ENCODE results near the gene SLC35G3. TPM values are rescaled to one million over a fixed set of nuclear protein-coding genes. Genes with fewer than 3 reads are reported as not detected.

The SLC35G3 gene
- polyA plus RNA-seq, 1 donor from 2014 or later = not detected

DNA sequence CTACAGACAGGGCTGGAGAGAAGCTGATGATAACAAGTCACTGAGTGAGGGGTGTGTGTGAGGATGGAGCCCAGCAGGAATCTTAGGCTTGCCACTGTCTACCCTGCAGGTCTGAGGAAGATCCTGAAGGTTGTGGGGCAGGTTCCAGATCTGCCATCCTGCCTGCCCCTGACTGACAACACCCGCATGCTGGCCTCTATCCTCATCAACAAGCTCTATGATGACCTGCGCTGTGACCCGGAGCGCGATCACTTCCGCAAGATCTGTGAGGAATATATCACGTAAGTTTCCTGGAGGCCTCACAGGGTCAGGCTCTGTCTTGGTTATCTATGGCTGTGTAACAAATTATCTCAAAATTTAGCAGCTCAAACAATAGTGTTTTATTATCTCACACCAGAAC lies 30.3 kb downstream of the SLC35G3 start:
- H4K20me1 ChIP-seq (ENCODE audit: insufficient read depth) = no peaks in the 10 kb centered on the region
- no peaks in the 10 kb centered on the region for H3K27me3 ChIP-seq (ENCODE audit: insufficient read depth, low read depth, low read length)
- no peak overlapping the region for H3K27ac ChIP-seq (ENCODE audit: low read length)
- no peaks in the 10 kb centered on the region for H3K9me3 ChIP-seq (ENCODE audit: low read length)
- no peak overlapping the region for H3K4me3 ChIP-seq (ENCODE audit: low read length)
- H3K36me3 ChIP-seq (ENCODE audit: insufficient read depth, low read length) = no peaks in the 10 kb centered on the region
- H3K79me2 ChIP-seq (replicated peaks; ENCODE audit: insufficient read depth, low read length) = no peaks in the 10 kb centered on the region
- no peak overlapping the region for H3K9ac ChIP-seq (ENCODE audit: low read length)
- H3K4me2 ChIP-seq (ENCODE audit: low read length) = no peak overlapping the region
- no peak for TF ChIP-seq POLR2AphosphoS5 (IDR thresholded peaks at IDR 0.05)
- TF ChIP-seq TAF1 (IDR thresholded peaks at IDR 0.05; ENCODE audit: low read depth) = no peak
- TF ChIP-seq, protein P1, sequence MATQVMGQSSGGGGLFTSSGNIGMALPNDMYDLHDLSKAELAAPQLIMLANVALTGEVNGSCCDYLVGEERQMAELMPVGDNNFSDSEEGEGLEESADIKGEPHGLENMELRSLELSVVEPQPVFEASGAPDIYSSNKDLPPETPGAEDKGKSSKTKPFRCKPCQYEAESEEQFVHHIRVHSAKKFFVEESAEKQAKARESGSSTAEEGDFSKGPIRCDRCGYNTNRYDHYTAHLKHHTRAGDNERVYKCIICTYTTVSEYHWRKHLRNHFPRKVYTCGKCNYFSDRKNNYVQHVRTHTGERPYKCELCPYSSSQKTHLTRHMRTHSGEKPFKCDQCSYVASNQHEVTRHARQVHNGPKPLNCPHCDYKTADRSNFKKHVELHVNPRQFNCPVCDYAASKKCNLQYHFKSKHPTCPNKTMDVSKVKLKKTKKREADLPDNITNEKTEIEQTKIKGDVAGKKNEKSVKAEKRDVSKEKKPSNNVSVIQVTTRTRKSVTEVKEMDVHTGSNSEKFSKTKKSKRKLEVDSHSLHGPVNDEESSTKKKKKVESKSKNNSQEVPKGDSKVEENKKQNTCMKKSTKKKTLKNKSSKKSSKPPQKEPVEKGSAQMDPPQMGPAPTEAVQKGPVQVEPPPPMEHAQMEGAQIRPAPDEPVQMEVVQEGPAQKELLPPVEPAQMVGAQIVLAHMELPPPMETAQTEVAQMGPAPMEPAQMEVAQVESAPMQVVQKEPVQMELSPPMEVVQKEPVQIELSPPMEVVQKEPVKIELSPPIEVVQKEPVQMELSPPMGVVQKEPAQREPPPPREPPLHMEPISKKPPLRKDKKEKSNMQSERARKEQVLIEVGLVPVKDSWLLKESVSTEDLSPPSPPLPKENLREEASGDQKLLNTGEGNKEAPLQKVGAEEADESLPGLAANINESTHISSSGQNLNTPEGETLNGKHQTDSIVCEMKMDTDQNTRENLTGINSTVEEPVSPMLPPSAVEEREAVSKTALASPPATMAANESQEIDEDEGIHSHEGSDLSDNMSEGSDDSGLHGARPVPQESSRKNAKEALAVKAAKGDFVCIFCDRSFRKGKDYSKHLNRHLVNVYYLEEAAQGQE (IDR thresholded peaks at IDR 0.05; ENCODE audit: borderline replicate concordance) = no peak
- TF ChIP-seq, protein P2, sequence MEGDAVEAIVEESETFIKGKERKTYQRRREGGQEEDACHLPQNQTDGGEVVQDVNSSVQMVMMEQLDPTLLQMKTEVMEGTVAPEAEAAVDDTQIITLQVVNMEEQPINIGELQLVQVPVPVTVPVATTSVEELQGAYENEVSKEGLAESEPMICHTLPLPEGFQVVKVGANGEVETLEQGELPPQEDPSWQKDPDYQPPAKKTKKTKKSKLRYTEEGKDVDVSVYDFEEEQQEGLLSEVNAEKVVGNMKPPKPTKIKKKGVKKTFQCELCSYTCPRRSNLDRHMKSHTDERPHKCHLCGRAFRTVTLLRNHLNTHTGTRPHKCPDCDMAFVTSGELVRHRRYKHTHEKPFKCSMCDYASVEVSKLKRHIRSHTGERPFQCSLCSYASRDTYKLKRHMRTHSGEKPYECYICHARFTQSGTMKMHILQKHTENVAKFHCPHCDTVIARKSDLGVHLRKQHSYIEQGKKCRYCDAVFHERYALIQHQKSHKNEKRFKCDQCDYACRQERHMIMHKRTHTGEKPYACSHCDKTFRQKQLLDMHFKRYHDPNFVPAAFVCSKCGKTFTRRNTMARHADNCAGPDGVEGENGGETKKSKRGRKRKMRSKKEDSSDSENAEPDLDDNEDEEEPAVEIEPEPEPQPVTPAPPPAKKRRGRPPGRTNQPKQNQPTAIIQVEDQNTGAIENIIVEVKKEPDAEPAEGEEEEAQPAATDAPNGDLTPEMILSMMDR (IDR thresholded peaks at IDR 0.05; ENCODE audit: poor library complexity, severe bottlenecking) = no peak
- TF ChIP-seq RAD21 (conservative IDR thresholded peaks at IDR 0.05) = no peak
- TF ChIP-seq SMC3 (conservative IDR thresholded peaks at IDR 0.05; ENCODE audit: poor library complexity) = no peak
- TF ChIP-seq EZH2 (IDR thresholded peaks at IDR 0.05; ENCODE audit: borderline replicate concordance, insufficient read depth, low read length, poor library complexity, severe bottlenecking) = no peak
- no peak for TF ChIP-seq EP300 (conservative IDR thresholded peaks at IDR 0.05; ENCODE audit: poor library complexity, severe bottlenecking)
- no peak for TF ChIP-seq MXI1 (conservative IDR thresholded peaks at IDR 0.05; ENCODE audit: poor library complexity, severe bottlenecking)
- no peaks in the 10 kb centered on the region for H3F3A ChIP-seq (ENCODE audit: insufficient read depth, low read length, poor library complexity, severe bottlenecking)
- no peaks in the 10 kb centered on the region for H3K9me2 ChIP-seq (ENCODE audit: insufficient read depth, low read length)
- no peak overlapping the region for H2AFZ ChIP-seq (ENCODE audit: low read depth, low read length)

DNA sequence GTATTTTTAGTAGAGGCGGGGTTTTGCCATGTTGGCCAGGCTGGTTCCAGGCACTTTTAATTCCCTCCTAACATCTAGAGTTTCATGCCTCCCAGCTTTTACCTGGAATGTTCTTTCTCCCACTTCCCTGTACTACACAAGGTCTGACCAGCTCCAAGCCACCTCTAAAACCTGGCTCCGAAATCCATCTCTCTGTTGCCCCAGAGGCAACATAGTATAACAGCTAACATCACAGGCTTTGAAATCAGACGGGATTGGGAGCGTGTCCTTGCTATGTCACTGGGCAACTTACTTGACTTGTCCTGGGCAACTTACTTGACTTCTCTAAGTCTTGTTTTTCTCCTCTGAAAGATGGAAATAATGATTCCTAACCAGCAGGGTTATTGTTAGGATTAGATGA lies 31.4 kb downstream of the SLC35G3 start:
- H3K9me2 ChIP-seq (ENCODE audit: insufficient read depth, low read length) = no peaks in the 10 kb centered on the region
- TF ChIP-seq EZH2 (IDR thresholded peaks at IDR 0.05; ENCODE audit: borderline replicate concordance, insufficient read depth, low read length, poor library complexity, severe bottlenecking) = no peak
- TF ChIP-seq, protein P2 (IDR thresholded peaks at IDR 0.05; ENCODE audit: poor library complexity, severe bottlenecking) = no peak
- no peak for TF ChIP-seq RAD21 (conservative IDR thresholded peaks at IDR 0.05)
- TF ChIP-seq EP300 (conservative IDR thresholded peaks at IDR 0.05; ENCODE audit: poor library complexity, severe bottlenecking) = no peak
- TF ChIP-seq, protein P1 (IDR thresholded peaks at IDR 0.05; ENCODE audit: borderline replicate concordance) = no peak
- no peak for TF ChIP-seq MXI1 (conservative IDR thresholded peaks at IDR 0.05; ENCODE audit: poor library complexity, severe bottlenecking)
- no peak for TF ChIP-seq SMC3 (conservative IDR thresholded peaks at IDR 0.05; ENCODE audit: poor library complexity)
- no peak for TF ChIP-seq POLR2AphosphoS5 (IDR thresholded peaks at IDR 0.05)
- no peak for TF ChIP-seq TAF1 (IDR thresholded peaks at IDR 0.05; ENCODE audit: low read depth)

More for the DNA sequence above, 31.4 kb downstream of the SLC35G3 start:
- Histone ChIP-seq H3K27ac (ENCODE audit: low read length) (no peak overlapping the region), H3K79me2 (replicated peaks; ENCODE audit: insufficient read depth, low read length) (no peaks in the 10 kb centered on the region), H3K27me3 (ENCODE audit: insufficient read depth, low read depth, low read length) (no peaks in the 10 kb centered on the region), H3K4me2 (ENCODE audit: low read length) (no peak overlapping the region), H3K4me3 (ENCODE audit: low read length) (no peak overlapping the region), H2AFZ (ENCODE audit: low read depth, low read length) (no peak overlapping the region), H4K20me1 (ENCODE audit: insufficient read depth) (no peaks in the 10 kb centered on the region), H3K9me3 (ENCODE audit: low read length) (no peaks in the 10 kb centered on the region), H3F3A (ENCODE audit: insufficient read depth, low read length, poor library complexity, severe bottlenecking) (no peaks in the 10 kb centered on the region), H3K9ac (ENCODE audit: low read length) (no peak overlapping the region), H3K36me3 (ENCODE audit: insufficient read depth, low read length) (no peaks in the 10 kb centered on the region)

Measured in neural cell (in vitro differentiated cells).